Muscle layer of colon (tissue), 2 donors: ENCODE results near the gene SGMS1.

ENCODE experiments used
- H3K27ac ChIP-seq: one replicate; pipeline ENCODE4 v1.7.0; 2013; ENCODE audit warnings: low read depth, mild to moderate bottlenecking, low read length, moderate library complexity
- H3K27me3 ChIP-seq, 2 donors: one replicate each; pipeline ENCODE4 v1.7.0; 2013; ENCODE audit warnings: low read length in 2 of 2, mild to moderate bottlenecking in 2 of 2; ENCODE audit not compliant: insufficient read depth in 2 of 2, control insufficient read depth in 1 of 2
- H3K36me3 ChIP-seq: one replicate; pipeline ENCODE4 v1.7.0; 2013; ENCODE audit warnings: mild to moderate bottlenecking, low read length; ENCODE audit not compliant: insufficient read depth
- H3K4me1 ChIP-seq: one replicate; pipeline ENCODE4 v1.7.0; 2013; ENCODE audit warnings: mild to moderate bottlenecking, low read length; ENCODE audit not compliant: insufficient read depth
- H3K4me3 ChIP-seq, 2 donors: one replicate each; pipeline ENCODE4 v1.7.0; 2013; ENCODE audit warnings: low read length in 2 of 2, low read depth in 1 of 2, mild to moderate bottlenecking in 1 of 2, moderate library complexity in 1 of 2
- H3K9ac ChIP-seq: one replicate; pipeline ENCODE4 v1.7.0; 2013; ENCODE audit warnings: low read length
- H3K9me3 ChIP-seq: one replicate; pipeline ENCODE4 v1.7.0; 2013; ENCODE audit warnings: mild to moderate bottlenecking, low read length
- donor health status: abdominal sarcoma.
- donor health status: Adenocarcinoma of cecum.

Gene SGMS1

DNA sequence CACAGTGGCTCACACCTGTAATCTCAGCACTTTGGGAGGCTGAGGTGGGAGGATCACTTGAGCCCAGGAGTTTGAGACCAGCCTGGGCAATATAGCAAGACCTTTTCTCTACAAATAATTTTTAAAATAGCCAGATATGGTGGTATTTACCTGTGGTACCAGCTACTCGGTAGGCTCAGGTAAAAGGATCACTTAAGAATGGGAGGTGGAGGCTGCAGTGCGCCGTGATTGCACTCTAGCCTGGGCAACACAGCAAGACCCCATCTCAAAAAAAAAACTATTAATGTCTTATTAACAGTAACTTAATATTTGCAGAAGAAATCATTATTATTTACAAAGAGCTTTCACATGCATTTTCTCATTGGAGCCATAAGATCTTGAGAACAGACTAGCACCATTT lies 103.6 kb downstream of the SGMS1 start:
- no peak overlapping the region for H3K9ac ChIP-seq
- no peak overlapping the region for H3K4me3 ChIP-seq
- no peaks in the 10 kb centered on the region for H3K27me3 ChIP-seq
- H3K9me3 ChIP-seq = no peaks in the 10 kb centered on the region
- H3K27ac ChIP-seq = no peak overlapping the region
- no peaks in the 10 kb centered on the region for H3K4me1 ChIP-seq
- peaks cover 7% of the 10 kb centered on the region for H3K36me3 ChIP-seq

DNA sequence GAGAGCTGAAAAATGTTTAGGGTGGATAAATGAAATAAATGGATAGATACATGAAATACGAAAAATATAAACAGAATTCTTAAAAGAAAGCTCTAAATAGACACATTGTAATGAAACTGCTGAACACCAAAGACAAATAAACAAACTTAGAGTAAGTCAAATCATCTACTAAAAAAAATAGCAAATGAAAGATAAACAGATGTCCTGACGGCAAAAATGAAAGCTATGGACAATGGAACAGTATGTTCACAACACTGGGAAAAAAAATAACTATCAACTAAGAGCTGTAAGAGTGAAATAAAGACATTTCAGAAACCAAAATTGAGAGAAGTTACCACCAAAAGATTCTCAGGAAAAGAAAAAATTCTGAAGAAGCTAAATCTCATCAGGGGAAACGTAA lies 106.1 kb downstream of the SGMS1 start:
- peaks cover 7% of the 10 kb centered on the region for H3K36me3 ChIP-seq
- H3K9me3 ChIP-seq = no peaks in the 10 kb centered on the region
- peaks cover 2% of the 10 kb centered on the region for H3K4me1 ChIP-seq
- H3K9ac ChIP-seq = no peak overlapping the region
- H3K27ac ChIP-seq = no peak overlapping the region
- no peaks in the 10 kb centered on the region for H3K27me3 ChIP-seq
- no peak overlapping the region for H3K4me3 ChIP-seq

DNA sequence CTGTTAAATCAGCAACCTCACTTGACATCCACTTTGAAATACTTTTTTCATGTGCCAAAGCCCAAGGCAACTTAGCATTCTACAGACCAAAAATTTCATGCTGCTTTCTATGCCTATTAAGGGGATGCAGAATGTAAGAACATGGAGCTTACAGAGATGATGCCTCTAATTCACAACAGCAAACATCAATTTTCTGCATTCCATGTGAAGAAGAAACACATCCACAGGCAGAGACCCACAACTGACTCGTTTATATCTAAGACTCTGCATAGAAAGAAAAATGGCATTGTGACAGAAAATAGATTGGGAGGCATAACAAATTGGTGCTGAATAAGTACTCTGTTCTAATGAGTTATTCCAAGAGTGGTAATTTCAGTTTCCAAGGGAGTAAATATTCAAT lies 107.6 kb downstream of the SGMS1 start:
- H3K4me1 ChIP-seq = peaks cover 15% of the 10 kb centered on the region
- no peaks in the 10 kb centered on the region for H3K27me3 ChIP-seq
- H3K4me3 ChIP-seq = no peak overlapping the region
- no peaks in the 10 kb centered on the region for H3K9me3 ChIP-seq
- peaks cover 7% of the 10 kb centered on the region for H3K36me3 ChIP-seq
- no peak overlapping the region for H3K9ac ChIP-seq
- no peak overlapping the region for H3K27ac ChIP-seq

DNA sequence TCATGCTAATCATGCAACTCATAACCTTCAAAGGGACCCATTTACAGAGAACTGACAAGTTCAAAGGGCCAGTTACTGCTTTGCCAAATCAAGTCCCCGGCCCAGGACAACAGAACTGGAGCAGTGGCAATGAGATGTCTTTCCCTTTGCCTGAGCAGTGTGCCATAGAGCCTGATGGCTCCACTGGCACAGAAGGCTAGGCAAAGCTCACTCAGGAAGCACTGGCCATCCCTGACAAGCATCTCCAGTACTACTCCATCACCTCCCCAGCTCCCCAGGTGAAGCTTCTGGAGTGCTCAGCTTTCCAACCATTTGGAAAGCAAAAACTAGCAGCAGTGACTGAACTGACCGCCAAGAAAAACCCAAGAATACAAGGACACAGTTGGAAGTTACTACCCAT lies 108.3 kb downstream of the SGMS1 start:
- peaks cover 7% of the 10 kb centered on the region for H3K36me3 ChIP-seq
- H3K27me3 ChIP-seq = no peaks in the 10 kb centered on the region
- H3K9ac ChIP-seq = no peak overlapping the region
- H3K4me1 ChIP-seq = peaks cover 15% of the 10 kb centered on the region
- no peak overlapping the region for H3K27ac ChIP-seq
- no peaks in the 10 kb centered on the region for H3K9me3 ChIP-seq
- no peak overlapping the region for H3K4me3 ChIP-seq

DNA sequence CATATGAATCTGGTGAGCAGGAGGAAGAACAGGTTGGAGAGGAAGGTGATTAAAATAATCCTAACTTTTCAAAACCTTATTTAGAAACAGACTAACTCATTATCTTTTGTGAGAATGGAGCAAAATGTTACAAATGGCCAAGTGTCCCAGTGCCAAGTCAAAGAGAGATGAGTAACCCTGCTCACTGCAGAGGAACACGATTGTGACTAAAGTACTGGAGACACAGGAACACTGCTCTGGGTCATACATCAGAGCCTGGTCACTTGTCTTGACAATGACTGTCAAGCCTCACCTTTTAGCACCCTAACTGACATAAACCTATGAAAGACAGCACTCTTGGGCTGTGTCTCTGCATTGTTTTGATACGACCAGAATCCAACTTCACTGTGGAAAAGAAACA lies 108.8 kb downstream of the SGMS1 start:
- Histone ChIP-seq H3K9me3 (no peaks in the 10 kb centered on the region), H3K9ac (no peak overlapping the region), H3K4me3 (no peak overlapping the region), H3K36me3 (peaks cover 7% of the 10 kb centered on the region), H3K27ac (no peak overlapping the region), H3K27me3 (no peaks in the 10 kb centered on the region), H3K4me1 (peaks cover 15% of the 10 kb centered on the region)

DNA sequence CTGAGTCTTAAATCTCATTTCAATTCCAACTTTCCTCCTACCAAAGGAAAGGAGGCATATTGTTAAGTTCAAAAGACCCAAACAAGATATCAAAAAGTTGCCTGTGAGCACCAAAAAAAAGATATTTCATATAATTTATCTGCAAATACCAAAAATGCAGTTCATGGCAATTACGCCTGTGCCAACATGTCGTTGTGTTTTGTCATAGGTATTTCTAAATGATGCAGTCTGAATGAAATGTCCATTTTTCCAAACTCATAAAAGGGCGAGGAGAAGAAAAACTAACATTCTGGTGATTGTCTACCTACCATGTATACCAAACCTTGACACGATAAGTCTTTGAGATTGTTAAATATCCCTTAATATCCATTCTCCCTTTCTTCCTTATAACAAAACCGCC lies 109.8 kb downstream of the SGMS1 start:
- Histone ChIP-seq H3K9me3 (no peaks in the 10 kb centered on the region), H3K9ac (no peak overlapping the region), H3K27me3 (no peaks in the 10 kb centered on the region), H3K36me3 (no peaks in the 10 kb centered on the region), H3K4me1 (peaks cover 15% of the 10 kb centered on the region), H3K4me3 (no peak overlapping the region), H3K27ac (no peak overlapping the region)

DNA sequence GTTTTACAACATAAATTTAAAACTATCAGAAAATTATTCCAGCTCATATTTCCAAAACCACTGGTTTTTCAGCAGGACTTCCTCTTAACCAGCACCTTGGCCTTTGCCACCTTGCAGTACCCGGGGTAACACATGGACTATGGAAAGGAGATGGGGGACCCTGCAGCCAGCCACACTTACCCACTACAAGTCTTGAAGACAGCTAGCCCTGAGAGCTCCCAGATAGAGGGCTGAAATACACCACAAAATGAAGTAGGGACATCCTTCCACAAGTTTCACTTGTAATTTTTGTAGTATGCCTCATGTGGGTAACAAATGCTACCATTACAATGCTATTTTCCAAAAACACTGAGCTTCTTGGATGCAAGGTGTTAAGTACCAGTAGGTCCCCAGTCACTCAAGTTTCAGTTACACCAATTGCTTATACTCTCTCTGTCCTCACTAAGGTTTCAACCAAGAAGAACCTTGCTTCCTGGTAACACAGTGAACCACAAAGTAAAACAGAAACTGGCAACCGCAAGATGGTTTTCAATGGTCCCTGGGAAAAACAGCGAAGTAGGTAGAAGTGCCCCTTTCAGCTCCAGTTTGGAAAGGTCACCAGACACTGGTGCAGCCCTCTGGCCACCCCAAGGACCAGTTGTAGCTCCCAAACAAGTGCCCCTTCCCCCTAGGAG lies 110.9 kb downstream of the SGMS1 start:
- H3K4me3 ChIP-seq = no peak overlapping the region
- H3K9me3 ChIP-seq = no peaks in the 10 kb centered on the region
- H3K36me3 ChIP-seq = no peaks in the 10 kb centered on the region
- no peak overlapping the region for H3K27ac ChIP-seq
- H3K9ac ChIP-seq = no peak overlapping the region
- H3K4me1 ChIP-seq = peaks cover 15% of the 10 kb centered on the region
- no peaks in the 10 kb centered on the region for H3K27me3 ChIP-seq

DNA sequence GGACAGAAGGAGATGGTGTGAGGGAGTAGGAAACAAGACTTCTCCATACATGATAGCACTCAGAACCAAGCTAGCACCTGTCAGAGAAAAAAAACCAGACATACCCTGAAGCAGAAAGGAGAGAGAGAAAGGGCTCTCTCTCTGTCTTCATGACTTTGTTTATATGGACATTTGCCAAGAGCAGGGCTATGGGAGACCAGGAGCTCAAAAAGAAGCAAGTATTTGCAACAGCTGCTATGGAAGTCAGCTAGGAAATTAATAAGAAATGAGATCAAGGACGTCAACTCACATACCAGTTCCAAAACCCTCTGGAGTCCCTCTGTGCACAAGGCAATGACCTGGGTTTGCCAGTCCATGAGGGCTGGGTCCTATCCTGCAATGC lies 111.6 kb downstream of the SGMS1 start:
- H3K27ac ChIP-seq = no peak overlapping the region

DNA sequence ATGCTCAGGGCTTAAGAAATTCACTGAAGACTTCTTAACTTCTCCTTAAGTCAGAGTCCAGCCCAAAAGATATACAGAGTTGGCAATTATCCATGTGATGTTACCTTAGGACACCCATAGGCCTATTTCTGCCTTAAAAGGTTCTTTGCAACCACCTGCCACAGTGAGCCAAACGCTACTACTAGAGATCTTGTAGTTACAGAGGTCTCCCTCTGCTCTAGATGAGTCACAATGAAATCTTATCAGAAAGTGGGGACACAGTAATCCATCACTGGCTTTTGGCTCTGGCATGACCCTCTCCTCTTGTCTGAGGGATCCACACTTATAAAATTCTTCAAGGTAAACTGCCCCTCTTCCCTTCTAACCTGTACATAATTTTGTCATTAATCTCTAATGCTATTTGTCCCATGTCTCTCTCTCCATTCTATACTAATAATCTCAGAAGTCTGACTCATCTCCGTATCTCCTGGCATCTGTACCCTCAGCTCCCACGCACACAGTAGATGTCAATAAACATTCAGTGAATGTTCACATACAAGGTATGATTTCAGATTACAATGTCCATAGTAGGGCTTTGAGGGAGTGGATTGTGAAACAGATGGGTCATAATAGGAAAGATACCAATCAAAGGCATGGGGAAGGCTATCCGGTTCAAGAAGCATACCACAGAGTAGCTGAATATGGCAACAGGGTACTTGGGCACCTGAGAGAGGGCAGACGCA lies 112.1 kb downstream of the SGMS1 start:
- H3K27ac ChIP-seq = no peak overlapping the region
- no peaks in the 10 kb centered on the region for H3K27me3 ChIP-seq
- H3K4me3 ChIP-seq = no peak overlapping the region
- H3K9me3 ChIP-seq = no peaks in the 10 kb centered on the region
- peaks cover 15% of the 10 kb centered on the region for H3K4me1 ChIP-seq
- no peaks in the 10 kb centered on the region for H3K36me3 ChIP-seq
- no peak overlapping the region for H3K9ac ChIP-seq

More for the DNA sequence above, 111.6 kb downstream of the SGMS1 start:
- H3K4me3 ChIP-seq = no peak overlapping the region
- peaks cover 15% of the 10 kb centered on the region for H3K4me1 ChIP-seq
- no peak overlapping the region for H3K9ac ChIP-seq
- H3K27me3 ChIP-seq = no peaks in the 10 kb centered on the region
- H3K36me3 ChIP-seq = no peaks in the 10 kb centered on the region
- no peaks in the 10 kb centered on the region for H3K9me3 ChIP-seq

DNA sequence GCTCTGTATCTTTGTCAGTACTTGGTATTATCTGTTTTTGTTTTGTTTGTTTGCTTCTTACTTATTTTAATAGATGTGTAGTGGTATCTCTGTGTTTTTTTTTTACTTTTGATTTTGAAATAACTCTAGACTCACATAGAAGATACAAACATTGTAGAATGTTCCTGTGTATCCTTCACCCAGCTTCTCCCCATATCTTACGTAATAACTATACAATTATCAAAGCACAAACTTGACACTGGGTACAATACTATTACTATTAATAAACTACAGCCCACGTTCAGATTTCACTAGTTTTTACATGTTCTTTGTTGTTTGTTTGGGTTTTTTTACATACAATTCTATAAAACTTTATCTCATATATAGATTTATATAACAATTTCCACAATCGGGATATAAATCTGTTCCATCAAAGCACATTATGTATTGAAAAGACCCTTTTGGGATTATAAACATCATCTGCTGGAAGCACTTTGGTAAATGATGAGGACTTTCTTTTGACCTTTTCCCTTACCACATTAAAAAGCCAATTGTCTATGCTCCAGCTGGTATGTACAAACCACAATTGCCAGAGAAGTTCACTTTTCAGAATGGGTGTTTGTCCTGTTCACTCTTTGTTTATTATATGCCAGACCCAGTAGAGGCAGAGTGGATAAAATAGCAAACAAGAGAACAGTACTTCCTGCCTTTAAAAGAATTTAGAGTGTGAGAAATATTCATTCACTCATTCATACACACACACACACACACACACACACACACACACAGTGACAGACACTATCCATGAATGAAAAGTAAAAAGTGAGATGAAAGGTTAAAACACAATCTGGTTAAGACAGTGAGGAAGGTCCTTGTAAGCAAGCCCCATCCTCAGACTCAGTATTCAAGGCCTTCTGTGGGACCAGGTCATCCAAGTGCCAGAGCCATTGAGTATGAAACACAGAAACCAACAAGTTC lies 113.0 kb downstream of the SGMS1 start:
- Histone ChIP-seq H3K4me3 (no peak overlapping the region), H3K27ac (no peak overlapping the region), H3K27me3 (no peaks in the 10 kb centered on the region), H3K4me1 (peaks cover 15% of the 10 kb centered on the region), H3K9me3 (no peaks in the 10 kb centered on the region), H3K36me3 (no peaks in the 10 kb centered on the region), H3K9ac (no peak overlapping the region)

DNA sequence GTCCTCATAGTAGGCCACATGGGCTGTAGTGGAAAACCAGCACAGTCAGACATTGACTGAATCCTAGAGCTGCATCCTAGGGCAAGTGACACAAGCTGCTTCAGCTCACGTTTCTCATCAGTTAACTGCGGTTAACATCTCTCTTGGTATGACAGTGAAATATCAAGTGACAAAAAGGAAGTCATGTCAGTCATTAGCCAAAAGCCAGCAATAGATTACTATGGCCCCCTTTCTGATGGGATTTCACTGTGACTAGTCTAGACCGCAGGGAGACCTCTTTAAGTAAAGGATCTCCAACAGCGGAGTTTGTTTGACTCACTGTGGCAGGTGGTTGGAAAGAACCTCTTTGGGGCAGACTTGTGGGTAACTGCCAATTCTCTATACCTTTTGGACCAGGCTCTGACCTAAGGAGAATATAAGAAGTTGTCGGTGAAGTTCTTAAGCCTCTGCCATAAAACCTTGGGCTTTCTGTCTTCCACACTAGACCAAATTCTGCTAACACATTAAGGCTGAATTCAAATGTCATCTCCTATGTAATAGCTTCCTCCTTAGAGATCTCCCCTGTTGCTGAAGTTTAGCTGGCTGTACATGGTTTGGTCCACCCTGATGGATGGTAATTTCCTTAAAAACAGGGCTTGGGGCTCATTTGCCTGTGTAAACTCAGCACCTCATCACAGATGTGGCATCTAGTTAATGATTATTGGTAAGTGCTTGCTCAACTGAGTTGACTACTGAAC lies 115.3 kb downstream of the SGMS1 start:
- peaks cover 15% of the 10 kb centered on the region for H3K4me1 ChIP-seq
- no peaks in the 10 kb centered on the region for H3K9me3 ChIP-seq
- no peak overlapping the region for H3K4me3 ChIP-seq
- no peaks in the 10 kb centered on the region for H3K36me3 ChIP-seq
- no peak overlapping the region for H3K9ac ChIP-seq
- no peaks in the 10 kb centered on the region for H3K27me3 ChIP-seq
- no peak overlapping the region for H3K27ac ChIP-seq
